Mammary epithelial cell (primary cell): ENCODE results near the gene LRRC63.
"Not testable (repeated sequence)": the region's sequence is repeated elsewhere in the genome, so short reads cannot be mapped to it uniquely, and the experiment has no call there.

Source experiments
- CTCF ChIP-seq, 2 donors: IDR thresholded peaks in 1 of 2; conservative IDR thresholded peaks in 1 of 2; 2 replicates each; pipeline ENCODE4 v1.5.1; 2011 to 2012; ENCODE audit warnings: inconsistent platforms in 2 of 2, low read length in 2 of 2, mild to moderate bottlenecking in 2 of 2, control low read depth in 1 of 2, low read depth in 1 of 2; ENCODE audit not compliant: insufficient read depth in 1 of 2; ENCODE audit errors: extremely low read depth in 1 of 2
- EZH2 ChIP-seq: IDR thresholded peaks from 2 replicates; pipeline ENCODE4 v1.6.1; 2012; ENCODE audit warnings: low read length, inconsistent platforms, borderline replicate concordance

- not testable (repeated sequence) for TF ChIP-seq CTCF (conservative IDR thresholded peaks at IDR 0.05 in 1 of 2, IDR thresholded peaks at IDR 0.05 in 1 of 2; ENCODE audit: extremely low read depth in 1 of 2, insufficient read depth in 1 of 2, low read depth in 1 of 2, low read length in 2 of 2); EZH2
Observed at GRCh38 chr13:46162741-46163140, 49.0 kb upstream of the LRRC63 start.
